Measurements from ENCODE around the gene CEP95.
"Not testable (repeated sequence)": the region's sequence is repeated elsewhere in the genome, so short reads cannot be mapped to it uniquely, and the experiment has no call there.

Gene CEP95

DNA sequence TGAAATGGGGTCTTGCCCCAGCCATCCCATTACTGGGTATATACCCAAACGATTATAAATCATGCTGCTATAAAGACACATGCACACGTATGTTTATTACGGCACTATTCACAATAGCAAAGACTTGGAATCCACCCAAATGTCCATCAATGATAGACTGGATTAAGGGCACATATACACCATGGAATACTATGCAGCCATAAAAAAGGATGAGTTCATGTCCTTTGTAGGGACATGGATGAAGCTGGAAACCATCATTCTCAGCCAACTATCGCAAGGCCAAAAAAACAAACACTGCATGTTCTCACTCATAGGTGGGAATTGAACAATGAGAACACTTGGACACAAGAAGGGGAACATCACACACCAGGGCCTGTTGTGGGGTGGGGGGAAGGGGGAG lies 70.2 kb downstream of the CEP95 start:
- not testable (repeated sequence) for DNase-seq

DNA sequence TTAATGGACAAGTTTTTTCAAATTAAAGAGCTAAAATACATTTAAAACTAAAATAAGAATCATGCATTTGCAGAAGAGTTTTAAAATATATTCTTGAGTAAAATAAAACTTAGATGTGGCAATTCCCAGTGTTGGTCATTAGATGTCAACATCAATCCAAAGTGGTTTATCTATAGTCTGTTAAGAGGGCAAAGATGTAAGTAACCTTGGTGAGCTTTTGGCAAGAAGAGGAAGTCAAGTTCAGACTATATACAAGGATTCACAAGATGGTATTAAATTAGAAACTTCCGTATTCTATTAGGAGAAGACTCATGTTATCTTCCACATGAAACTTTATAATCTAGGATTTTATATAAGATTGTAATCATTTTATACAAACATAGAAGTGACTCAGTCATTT lies 73.1 kb downstream of the CEP95 start:
- DNase-seq = no peak

DNA sequence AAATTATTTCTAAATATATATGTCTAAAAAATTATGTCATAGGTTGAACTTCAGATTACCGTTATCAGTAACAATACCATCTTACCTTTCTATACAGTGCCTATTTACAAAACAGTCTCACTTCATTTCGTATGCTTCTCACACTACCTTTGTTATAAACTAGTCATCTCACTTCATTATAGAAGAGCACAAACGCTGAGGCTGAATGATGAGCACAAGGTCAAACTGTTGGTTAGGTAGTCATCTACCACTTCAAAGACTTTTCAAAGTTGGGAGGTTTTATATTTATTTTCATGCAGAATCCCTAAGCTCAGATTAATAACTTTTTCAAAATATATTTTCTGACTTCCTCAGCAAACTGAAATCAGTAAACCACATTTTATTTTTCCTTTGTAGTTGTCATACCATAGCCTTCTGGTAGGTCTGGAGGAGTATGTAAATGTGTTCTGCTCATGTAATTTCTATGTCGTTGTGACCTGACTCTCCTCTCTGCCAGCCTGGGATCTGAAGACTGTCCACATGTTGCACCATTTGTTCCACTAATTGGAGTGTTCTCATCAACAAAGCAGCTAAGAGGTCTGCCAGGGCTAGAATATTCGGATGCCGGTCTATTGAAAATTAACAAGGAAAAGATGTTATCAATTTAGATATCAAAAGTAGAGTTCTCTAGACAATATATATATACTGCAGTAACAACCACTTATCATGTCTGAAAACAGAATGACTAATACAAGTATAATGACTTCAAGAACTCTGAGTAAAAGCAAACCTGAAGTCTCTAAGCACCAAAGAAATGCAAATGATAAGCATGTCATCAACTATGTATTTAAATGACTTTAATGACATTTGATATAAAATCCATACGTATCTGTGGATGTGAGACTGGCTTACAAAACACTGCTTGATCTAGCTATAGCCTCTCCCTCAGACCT lies 73.9 kb downstream of the CEP95 start:
- no peak for DNase-seq

DNA sequence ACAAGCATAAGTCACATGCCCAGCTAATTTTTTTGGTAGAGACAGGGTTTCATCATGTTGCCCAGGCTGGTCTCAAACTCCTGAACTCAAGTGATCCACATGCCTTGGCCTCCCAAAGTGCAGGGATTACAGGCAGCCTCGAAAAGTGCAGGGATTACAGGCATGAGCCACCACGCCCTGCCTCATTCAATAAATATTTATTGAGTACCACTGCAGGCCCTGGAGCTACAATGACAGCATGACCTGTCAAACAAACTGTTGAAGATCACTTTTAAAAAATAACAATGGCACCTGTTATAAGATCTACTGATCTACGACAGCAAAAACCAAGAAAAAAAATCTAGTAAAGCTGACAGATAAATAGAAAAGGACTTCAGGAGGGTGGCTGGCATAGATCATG lies 76.3 kb downstream of the CEP95 start:
- DNase-seq = no peak

DNA sequence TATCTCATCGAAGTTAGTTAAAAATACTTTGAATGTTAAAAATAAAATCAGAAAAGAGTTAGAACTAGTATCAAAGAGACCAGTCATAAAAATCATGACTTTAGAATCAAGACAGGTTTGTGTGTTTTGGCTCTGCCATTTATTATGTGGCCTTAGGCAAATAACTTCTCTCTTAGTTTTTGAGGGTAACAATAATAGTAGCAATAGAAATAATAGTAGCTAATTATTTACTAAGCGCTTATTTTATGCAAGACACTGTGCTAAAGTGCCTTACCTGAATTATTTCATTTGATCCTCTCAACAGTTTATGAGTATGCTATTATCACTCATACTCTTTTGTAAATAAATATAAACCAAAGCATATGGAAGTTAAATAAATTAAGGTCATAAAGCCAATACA lies 78.4 kb downstream of the CEP95 start:
- DNase-seq = no peak
